HEK293 (cell line): ENCODE measurements around the gene ANKRD1.

Experiments
- CTCF ChIA-PET: fragments of 350-600 bp; formaldehyde crosslinking; extraction: SDS; loops from one replicate; lab custom pipeline; 2021; ENCODE audit warnings: antibody characterized with exemption; lab: Yijun Ruan, JAX
- POLR2A ChIA-PET: fragments of 300-600 bp; formaldehyde crosslinking; extraction: SDS; loops from one replicate; lab custom pipeline; 2020; ENCODE audit warnings: antibody characterized with exemption, inconsistent platforms; lab: Yijun Ruan, JAX
- H3K27ac ChIP-seq: fragments of 200-500 bp; sonication (Bioruptor generic); 2 replicates; pipeline ENCODE4 v1.5.1; 2014; ENCODE audit warnings: low read depth, low read length, control low read depth, inconsistent platforms; ENCODE audit errors: extremely low read depth
- H3K36me3 ChIP-seq, 2 experiments: fragments of 200-500 bp in 1 of 2; sonication (Bioruptor generic) in 1 of 2; 1 replicate in 1 of 2; 2 replicates in 1 of 2; pipeline ENCODE4 v1.5.1; 2014 to 2017; ENCODE audit warnings: inconsistent platforms in 2 of 2, low read length in 2 of 2; ENCODE audit not compliant: control insufficient read depth in 2 of 2, insufficient read depth in 1 of 2
- H3K4me1 ChIP-seq: fragments of 200-500 bp; sonication (Bioruptor generic); 2 replicates; pipeline ENCODE4 v1.5.1; 2014; ENCODE audit warnings: mild to moderate bottlenecking, low read length, inconsistent platforms; ENCODE audit not compliant: control insufficient read depth, insufficient read depth
- H3K4me3 ChIP-seq: 2 replicates; pipeline ENCODE4 v1.5.1; 2011; ENCODE audit warnings: low read depth, mild to moderate bottlenecking, control low read depth, low read length, moderate library complexity
- H3K9me3 ChIP-seq: fragments of 200-500 bp; sonication (Bioruptor generic); 2 replicates; pipeline ENCODE4 v1.5.1; 2014; ENCODE audit warnings: low read depth, low read length, inconsistent platforms; ENCODE audit not compliant: control insufficient read depth, insufficient read depth
- GLIS1 ChIP-seq: fragments of 450-650 bp; formaldehyde crosslinking; IDR thresholded peaks from 2 replicates; pipeline ENCODE4 v1.5.1; 2016; ENCODE audit warnings: missing biosample characterization, missing genetic modification characterization
- KLF7 ChIP-seq: fragments of 450-650 bp; formaldehyde crosslinking; IDR thresholded peaks from 2 replicates; pipeline ENCODE4 v1.5.1; 2016; ENCODE audit warnings: missing biosample characterization, missing genetic modification characterization, borderline replicate concordance
- MZF1 ChIP-seq: fragments of 450-650 bp; formaldehyde crosslinking; IDR thresholded peaks from 2 replicates; pipeline ENCODE4 v1.5.1; 2017; ENCODE audit warnings: missing biosample characterization, missing genetic modification characterization, borderline replicate concordance
- TCF7L2 ChIP-seq: IDR thresholded peaks from 2 replicates; pipeline ENCODE4 v1.6.1; 2011; ENCODE audit warnings: low read depth, mild to moderate bottlenecking, inconsistent platforms, low read length, moderate library complexity, borderline replicate concordance
- ZBTB1 ChIP-seq: fragments of 450-650 bp; formaldehyde crosslinking; IDR thresholded peaks from 2 replicates; pipeline ENCODE4 v1.5.1; 2016; ENCODE audit warnings: missing biosample characterization, missing genetic modification characterization
- ZNF157 ChIP-seq: fragments of 450-650 bp; formaldehyde crosslinking; IDR thresholded peaks from 2 replicates; pipeline ENCODE4 v1.5.1; 2016; ENCODE audit warnings: missing biosample characterization, missing genetic modification characterization
- ZNF530 ChIP-seq: fragments of 450-650 bp; formaldehyde crosslinking; IDR thresholded peaks from 2 replicates; pipeline ENCODE4 v1.5.1; 2016; ENCODE audit warnings: low read depth, missing biosample characterization, missing genetic modification characterization
- ZNF670 ChIP-seq: fragments of 450-650 bp; formaldehyde crosslinking; IDR thresholded peaks from 2 replicates; pipeline ENCODE4 v1.5.1; 2016; ENCODE audit warnings: missing biosample characterization, missing genetic modification characterization, low read depth
- ZSCAN30 ChIP-seq: fragments of 450-650 bp; IDR thresholded peaks from 2 replicates; pipeline ENCODE4 v1.5.1; 2018; ENCODE audit warnings: missing biosample characterization, mild to moderate bottlenecking, missing genetic modification characterization, moderate library complexity
- ZSCAN4 ChIP-seq: fragments of 450-650 bp; formaldehyde crosslinking; IDR thresholded peaks from 2 replicates; pipeline ENCODE4 v1.5.1; 2017; ENCODE audit warnings: missing biosample characterization, missing genetic modification characterization
- TF ChIP-seq, protein P1 (sequence below): fragments of 450-650 bp; formaldehyde crosslinking; IDR thresholded peaks from 2 replicates; pipeline ENCODE4 v1.5.1; 2016; ENCODE audit warnings: missing biosample characterization, missing genetic modification characterization, low read depth
- TF ChIP-seq, protein P2 (sequence below): fragments of 450-650 bp; formaldehyde crosslinking; IDR thresholded peaks from 2 replicates; pipeline ENCODE4 v1.5.1; 2016; ENCODE audit warnings: missing biosample characterization, missing genetic modification characterization
- TF ChIP-seq, protein P3 (sequence below): fragments of 450-650 bp; formaldehyde crosslinking; IDR thresholded peaks from 2 replicates; pipeline ENCODE4 v1.5.1; 2016; ENCODE audit warnings: missing biosample characterization, missing genetic modification characterization
- TF ChIP-seq, protein P4 (sequence below): fragments of 450-650 bp; formaldehyde crosslinking; conservative IDR thresholded peaks from 2 replicates; pipeline ENCODE4 v1.5.1; 2016; ENCODE audit warnings: low read depth, missing biosample characterization, missing genetic modification characterization

Gene ANKRD1

DNA sequence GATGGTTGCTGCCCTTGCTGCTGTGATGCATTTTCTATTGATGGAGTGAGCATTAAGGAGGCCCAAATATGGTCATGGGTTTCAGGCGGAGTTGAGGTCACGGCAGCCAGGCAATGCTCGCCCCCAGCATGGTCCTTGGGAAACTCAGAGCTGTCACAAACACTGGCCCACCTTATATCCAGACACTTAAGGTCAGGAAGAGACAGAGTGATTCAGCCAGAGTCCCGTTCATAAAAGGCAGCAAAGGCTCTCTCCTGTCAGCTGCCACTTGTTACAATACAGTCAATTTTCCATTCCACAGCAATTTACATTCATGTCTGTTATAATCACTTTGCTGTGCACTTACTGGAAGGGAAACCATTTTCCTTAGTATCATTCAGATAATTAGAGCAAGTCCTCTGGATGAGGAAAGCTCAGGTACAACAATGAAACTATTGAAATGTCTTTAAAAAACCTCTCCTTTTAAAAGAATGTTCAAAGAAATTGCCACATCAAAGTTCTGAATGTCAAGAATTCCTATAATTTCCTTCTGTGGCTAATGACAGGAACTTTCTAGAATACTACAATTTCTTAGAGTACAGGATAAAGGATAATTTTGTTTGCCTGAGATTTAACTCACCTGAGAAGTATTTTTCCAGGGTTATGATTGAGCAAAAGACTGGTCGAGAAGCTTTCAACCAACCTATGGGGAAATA is 14.8 kb upstream of the ANKRD1 start (continued):
- TF ChIP-seq, protein P1, sequence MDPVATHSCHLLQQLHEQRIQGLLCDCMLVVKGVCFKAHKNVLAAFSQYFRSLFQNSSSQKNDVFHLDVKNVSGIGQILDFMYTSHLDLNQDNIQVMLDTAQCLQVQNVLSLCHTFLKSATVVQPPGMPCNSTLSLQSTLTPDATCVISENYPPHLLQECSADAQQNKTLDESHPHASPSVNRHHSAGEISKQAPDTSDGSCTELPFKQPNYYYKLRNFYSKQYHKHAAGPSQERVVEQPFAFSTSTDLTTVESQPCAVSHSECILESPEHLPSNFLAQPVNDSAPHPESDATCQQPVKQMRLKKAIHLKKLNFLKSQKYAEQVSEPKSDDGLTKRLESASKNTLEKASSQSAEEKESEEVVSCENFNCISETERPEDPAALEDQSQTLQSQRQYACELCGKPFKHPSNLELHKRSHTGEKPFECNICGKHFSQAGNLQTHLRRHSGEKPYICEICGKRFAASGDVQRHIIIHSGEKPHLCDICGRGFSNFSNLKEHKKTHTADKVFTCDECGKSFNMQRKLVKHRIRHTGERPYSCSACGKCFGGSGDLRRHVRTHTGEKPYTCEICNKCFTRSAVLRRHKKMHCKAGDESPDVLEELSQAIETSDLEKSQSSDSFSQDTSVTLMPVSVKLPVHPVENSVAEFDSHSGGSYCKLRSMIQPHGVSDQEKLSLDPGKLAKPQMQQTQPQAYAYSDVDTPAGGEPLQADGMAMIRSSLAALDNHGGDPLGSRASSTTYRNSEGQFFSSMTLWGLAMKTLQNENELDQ (tag by site-specific recombination), result no peak
- TF ChIP-seq ZNF157 (tag by site-specific recombination) (no peak), ZSCAN4 (tag by site-specific recombination) (no peak), TCF7L2 (no peak), ZNF530 (tag by site-specific recombination) (no peak), ZBTB1 (no peak), ZNF670 (tag by site-specific recombination) (no peak), ZSCAN30 (tag by site-specific recombination) (no peak), MZF1 (tag by site-specific recombination) (no peak)
- TF ChIP-seq, protein P2, sequence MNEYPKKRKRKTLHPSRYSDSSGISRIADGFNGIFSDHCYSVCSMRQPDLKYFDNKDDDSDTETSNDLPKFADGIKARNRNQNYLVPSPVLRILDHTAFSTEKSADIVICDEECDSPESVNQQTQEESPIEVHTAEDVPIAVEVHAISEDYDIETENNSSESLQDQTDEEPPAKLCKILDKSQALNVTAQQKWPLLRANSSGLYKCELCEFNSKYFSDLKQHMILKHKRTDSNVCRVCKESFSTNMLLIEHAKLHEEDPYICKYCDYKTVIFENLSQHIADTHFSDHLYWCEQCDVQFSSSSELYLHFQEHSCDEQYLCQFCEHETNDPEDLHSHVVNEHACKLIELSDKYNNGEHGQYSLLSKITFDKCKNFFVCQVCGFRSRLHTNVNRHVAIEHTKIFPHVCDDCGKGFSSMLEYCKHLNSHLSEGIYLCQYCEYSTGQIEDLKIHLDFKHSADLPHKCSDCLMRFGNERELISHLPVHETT, result no peak
- TF ChIP-seq, protein P3, sequence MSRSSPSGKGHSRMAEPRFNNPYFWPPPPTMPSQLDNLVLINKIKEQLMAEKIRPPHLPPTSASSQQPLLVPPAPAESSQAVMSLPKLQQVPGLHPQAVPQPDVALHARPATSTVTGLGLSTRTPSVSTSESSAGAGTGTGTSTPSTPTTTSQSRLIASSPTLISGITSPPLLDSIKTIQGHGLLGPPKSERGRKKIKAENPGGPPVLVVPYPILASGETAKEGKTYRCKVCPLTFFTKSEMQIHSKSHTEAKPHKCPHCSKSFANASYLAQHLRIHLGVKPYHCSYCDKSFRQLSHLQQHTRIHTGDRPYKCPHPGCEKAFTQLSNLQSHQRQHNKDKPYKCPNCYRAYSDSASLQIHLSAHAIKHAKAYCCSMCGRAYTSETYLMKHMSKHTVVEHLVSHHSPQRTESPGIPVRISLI, result no peak

DNA sequence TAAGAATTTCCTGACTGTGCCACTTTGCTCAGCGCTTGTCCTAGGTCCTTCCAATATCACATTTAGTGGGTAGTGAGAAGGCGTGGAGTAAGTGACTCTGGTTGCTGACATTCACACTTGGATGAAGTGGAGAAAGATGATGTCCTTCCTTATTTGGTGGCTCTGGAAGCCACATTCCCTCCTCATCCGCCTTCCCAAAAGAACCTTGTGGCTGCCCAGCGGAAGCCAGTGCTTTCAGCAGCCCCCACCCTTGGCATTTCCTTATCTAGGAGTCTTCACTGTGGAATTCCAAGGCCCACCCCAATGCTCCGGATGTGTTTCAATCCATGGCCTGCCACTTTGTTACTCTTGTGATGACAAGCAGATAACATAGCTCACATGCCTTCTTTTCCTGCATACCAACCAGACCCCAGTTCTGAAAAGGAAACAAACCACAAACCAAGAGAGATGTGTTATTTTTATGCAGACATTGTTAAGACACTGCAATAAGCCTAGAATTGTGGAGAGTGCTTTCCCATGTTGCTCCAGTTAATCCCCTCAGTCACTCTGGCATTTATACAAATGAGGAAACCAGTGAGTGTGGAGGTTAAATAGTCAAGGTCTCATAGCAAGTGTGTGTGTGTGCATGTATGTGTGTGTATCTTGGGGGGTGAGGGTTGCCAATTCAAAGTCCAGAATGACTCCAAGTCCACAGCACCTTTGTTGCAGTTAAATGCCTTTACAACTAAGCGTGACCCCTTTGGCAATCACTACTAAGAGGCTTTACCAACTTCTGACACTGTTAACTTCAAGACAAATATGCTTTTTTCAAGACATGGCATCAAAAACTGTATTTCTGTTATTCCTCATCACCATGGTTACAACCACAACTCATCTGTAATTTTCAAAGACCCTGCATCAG is 10.3 kb upstream of the ANKRD1 start:
- 0 out of 2 replicates have a peak, but pooled peaks cover 3% of the 10 kb centered on the region for H3K4me1 ChIP-seq
- TF ChIP-seq GLIS1 (tag by site-specific recombination) (peak; percentile 24; the same call in 1 of the 2 replicates), KLF7 (tag by site-specific recombination) (no peak)
- TF ChIP-seq, protein P4, sequence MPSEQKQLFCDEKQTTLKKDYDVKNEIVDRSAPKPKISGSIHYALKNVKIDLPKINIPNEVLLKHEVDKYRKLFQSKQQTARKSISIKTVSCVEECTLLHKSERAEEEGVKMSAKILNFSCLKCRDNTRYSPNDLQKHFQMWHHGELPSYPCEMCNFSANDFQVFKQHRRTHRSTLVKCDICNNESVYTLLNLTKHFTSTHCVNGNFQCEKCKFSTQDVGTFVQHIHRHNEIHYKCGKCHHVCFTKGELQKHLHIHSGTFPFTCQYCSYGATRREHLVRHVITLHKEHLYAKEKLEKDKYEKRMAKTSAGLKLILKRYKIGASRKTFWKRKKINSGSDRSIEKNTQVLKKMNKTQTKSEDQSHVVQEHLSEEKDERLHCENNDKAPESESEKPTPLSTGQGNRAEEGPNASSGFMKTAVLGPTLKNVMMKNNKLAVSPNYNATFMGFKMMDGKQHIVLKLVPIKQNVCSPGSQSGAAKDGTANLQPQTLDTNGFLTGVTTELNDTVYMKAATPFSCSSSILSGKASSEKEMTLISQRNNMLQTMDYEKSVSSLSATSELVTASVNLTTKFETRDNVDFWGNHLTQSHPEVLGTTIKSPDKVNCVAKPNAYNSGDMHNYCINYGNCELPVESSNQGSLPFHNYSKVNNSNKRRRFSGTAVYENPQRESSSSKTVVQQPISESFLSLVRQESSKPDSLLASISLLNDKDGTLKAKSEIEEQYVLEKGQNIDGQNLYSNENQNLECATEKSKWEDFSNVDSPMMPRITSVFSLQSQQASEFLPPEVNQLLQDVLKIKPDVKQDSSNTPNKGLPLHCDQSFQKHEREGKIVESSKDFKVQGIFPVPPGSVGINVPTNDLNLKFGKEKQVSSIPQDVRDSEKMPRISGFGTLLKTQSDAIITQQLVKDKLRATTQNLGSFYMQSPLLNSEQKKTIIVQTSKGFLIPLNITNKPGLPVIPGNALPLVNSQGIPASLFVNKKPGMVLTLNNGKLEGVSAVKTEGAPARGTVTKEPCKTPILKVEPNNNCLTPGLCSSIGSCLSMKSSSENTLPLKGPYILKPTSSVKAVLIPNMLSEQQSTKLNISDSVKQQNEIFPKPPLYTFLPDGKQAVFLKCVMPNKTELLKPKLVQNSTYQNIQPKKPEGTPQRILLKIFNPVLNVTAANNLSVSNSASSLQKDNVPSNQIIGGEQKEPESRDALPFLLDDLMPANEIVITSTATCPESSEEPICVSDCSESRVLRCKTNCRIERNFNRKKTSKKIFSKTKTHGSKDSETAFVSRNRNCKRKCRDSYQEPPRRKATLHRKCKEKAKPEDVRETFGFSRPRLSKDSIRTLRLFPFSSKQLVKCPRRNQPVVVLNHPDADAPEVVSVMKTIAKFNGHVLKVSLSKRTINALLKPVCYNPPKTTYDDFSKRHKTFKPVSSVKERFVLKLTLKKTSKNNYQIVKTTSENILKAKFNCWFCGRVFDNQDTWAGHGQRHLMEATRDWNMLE (tag by site-specific recombination), result peak; percentile 62
- no peaks in the 10 kb centered on the region for H3K36me3 ChIP-seq
- CTCF ChIA-PET, result interaction anchor here (1.1 to 1.9 kb wide), 2 partner anchors 11 to 320 kb away, joined by 5 to 6 read pairs; partner anchors contain the start of gene ANKRD1
- no peaks in the 10 kb centered on the region for H3K9me3 ChIP-seq
- no peak overlapping the region for H3K4me3 ChIP-seq
- POLR2A ChIA-PET, result interaction anchor here (1.4 to 2.9 kb wide), 3 partner anchors 10 to 78 kb away, joined by 3 to 29 read pairs (median 10); partner anchors contain the start of gene ANKRD1
- H3K27ac ChIP-seq, result no peak overlapping the region
